IMR-90 (cell line): ENCODE results near the gene LIPM.

Source experiments
- BHLHE40 ChIP-seq: fragments of 150-350 bp; IDR thresholded peaks from 2 replicates; pipeline ENCODE4 v1.6.1; 2016; ENCODE audit warnings: mild to moderate bottlenecking, low read depth, low read length
- CTCF ChIP-seq: conservative IDR thresholded peaks from 2 replicates; pipeline ENCODE4 v1.5.1; 2012; ENCODE audit warnings: mild to moderate bottlenecking, low read depth, low read length, improper control_type of control experiment
- FOS ChIP-seq: fragments of 150-350 bp; IDR thresholded peaks from 2 replicates; pipeline ENCODE4 v1.6.1; 2016; ENCODE audit warnings: low read depth, low read length
- MAZ ChIP-seq: IDR thresholded peaks from 2 replicates; pipeline ENCODE4 v1.6.1; 2012; ENCODE audit warnings: low read depth, mild to moderate bottlenecking, low read length, improper control_type of control experiment, moderate library complexity, borderline replicate concordance
- POLR2A ChIP-seq: IDR thresholded peaks from 2 replicates; pipeline ENCODE4 v1.6.1; 2012; ENCODE audit warnings: mild to moderate bottlenecking, low read depth, low read length
- RCOR1 ChIP-seq: IDR thresholded peaks from 2 replicates; pipeline ENCODE4 v1.6.1; 2012; ENCODE audit warnings: mild to moderate bottlenecking, low read length, improper control_type of control experiment; ENCODE audit not compliant: insufficient replicate concordance
- SMC3 ChIP-seq: fragments of 150-350 bp; IDR thresholded peaks from 2 replicates; pipeline ENCODE4 v1.6.1; 2016; ENCODE audit warnings: low read depth, mild to moderate bottlenecking, antibody characterized with exemption, low read length, moderate library complexity

- TF ChIP-seq POLR2A: no peak
- TF ChIP-seq SMC3: no peak
- no peak for TF ChIP-seq CTCF
- TF ChIP-seq RCOR1: no peak
- no peak for TF ChIP-seq MAZ
- TF ChIP-seq BHLHE40: no peak
- TF ChIP-seq FOS: no peak
Observed at GRCh38 chr10:88840881-88841280, 38.4 kb downstream of the LIPM start.
